A549 treated with AZD2906 at 1 μM for 4 hours (cell line): ENCODE measurements around the gene PCDHGB7. TPM values are rescaled to one million over a fixed set of nuclear protein-coding genes. Genes with fewer than 3 reads are reported as not detected.

ENCODE experiments used
- total RNA-seq: library from RNA; stranded (reverse); fragments of 200-300 nt; extraction: Qiagen RNA extraction; gene quantifications from 5 replicates; pipeline ENCODE4 v1.2.3, GENCODE V29; 2022

PCDHGB7 gene
- total RNA-seq, 1 experiment from 2014 or later, result 0.07 TPM

Other genes starting within 250 kb of the PCDHGB7 start
- gene PCDHB7, start 245.0 kb upstream of the PCDHGB7 start, total RNA-seq, result 0.01 to 0.03 TPM (median 0.02 TPM) in 3 of 5 replicates, not detected in the others
- 0.24 to 0.28 TPM (median 0.26 TPM) in 5 replicates for gene PCDHB8, start 239.9 kb upstream of the PCDHGB7 start, total RNA-seq
- 0.02 to 0.13 TPM (median 0.06 TPM) in 5 replicates for gene PCDHB16, start 235.3 kb upstream of the PCDHGB7 start, total RNA-seq
- 0.01 to 0.09 TPM (median 0.02 TPM) in 4 of 5 replicates, not detected in the other for gene PCDHB9, start 230.5 kb upstream of the PCDHGB7 start, total RNA-seq
- 0.02 to 0.06 TPM (median 0.03 TPM) in 3 of 5 replicates, not detected in the others for gene PCDHB10, start 225.3 kb upstream of the PCDHGB7 start, total RNA-seq
- 0.05 to 0.08 TPM (median 0.07 TPM) in 5 replicates for gene PCDHB11, start 218.1 kb upstream of the PCDHGB7 start, total RNA-seq
- 0.01 to 0.02 TPM in 2 of 5 replicates, not detected in the others for gene PCDHB12, start 209.0 kb upstream of the PCDHGB7 start, total RNA-seq
- gene PCDHB13, start 203.8 kb upstream of the PCDHGB7 start, total RNA-seq, result 0.03 to 0.08 TPM (median 0.06 TPM) in 5 replicates
- gene PCDHB14, start 194.3 kb upstream of the PCDHGB7 start, total RNA-seq, result 0.03 to 0.09 TPM (median 0.06 TPM) in 5 replicates
- 0.03 to 0.13 TPM (median 0.07 TPM) in 5 replicates for gene PCDHB15, start 172.3 kb upstream of the PCDHGB7 start, total RNA-seq
- not detected in 5 replicates for gene SLC25A2, start 113.6 kb upstream of the PCDHGB7 start, total RNA-seq
- gene TAF7, start 96.9 kb upstream of the PCDHGB7 start, total RNA-seq, result 59.3 to 79.3 TPM (median 67.9 TPM) in 5 replicates
- 0.23 to 0.32 TPM (median 0.27 TPM) in 5 replicates for gene PCDHGA1, start 87.2 kb upstream of the PCDHGB7 start, total RNA-seq
- 0.40 to 0.74 TPM (median 0.53 TPM) in 5 replicates for gene PCDHGA2, start 78.9 kb upstream of the PCDHGB7 start, total RNA-seq
- gene PCDHGA3, start 73.8 kb upstream of the PCDHGB7 start, total RNA-seq, result 0.02 to 0.03 TPM in 2 of 5 replicates, not detected in the others
- 1.4 to 1.9 TPM (median 1.7 TPM) in 5 replicates for gene PCDHGB1, start 67.6 kb upstream of the PCDHGB7 start, total RNA-seq
- 0.06 to 0.13 TPM (median 0.11 TPM) in 5 replicates for gene PCDHGA4, start 62.7 kb upstream of the PCDHGB7 start, total RNA-seq
- gene PCDHGB2, start 57.7 kb upstream of the PCDHGB7 start, total RNA-seq, result 0.05 to 0.08 TPM (median 0.07 TPM) in 5 replicates
- 0.13 to 0.17 TPM (median 0.16 TPM) in 5 replicates for gene PCDHGA5, start 53.5 kb upstream of the PCDHGB7 start, total RNA-seq
- gene PCDHGB3, start 47.4 kb upstream of the PCDHGB7 start, total RNA-seq, result 0.11 to 0.23 TPM (median 0.14 TPM) in 5 replicates
- 0.11 to 0.28 TPM (median 0.24 TPM) in 5 replicates for gene PCDHGA6, start 43.8 kb upstream of the PCDHGB7 start, total RNA-seq
- gene PCDHGA7, start 34.9 kb upstream of the PCDHGB7 start, total RNA-seq, result 0.71 to 1.2 TPM (median 0.76 TPM) in 5 replicates
- gene PCDHGB4, start 30.0 kb upstream of the PCDHGB7 start, total RNA-seq, result 0.81 to 1.0 TPM (median 0.92 TPM) in 5 replicates
- 0.02 to 0.03 TPM (median 0.02 TPM) in 4 of 5 replicates, not detected in the other for gene PCDHGA8, start 25.0 kb upstream of the PCDHGB7 start, total RNA-seq
- gene PCDHGB5, start 19.7 kb upstream of the PCDHGB7 start, total RNA-seq, result 1.9 to 2.5 TPM (median 2.2 TPM) in 5 replicates
- 0.03 to 0.05 TPM (median 0.05 TPM) in 5 replicates for gene PCDHGA9, start 14.9 kb upstream of the PCDHGB7 start, total RNA-seq
- 0.09 to 0.13 TPM (median 0.10 TPM) in 5 replicates for gene PCDHGB6, start 9.7 kb upstream of the PCDHGB7 start, total RNA-seq
- 0.02 to 0.03 TPM in 2 of 5 replicates, not detected in the others for gene PCDHGA10, start 4.7 kb upstream of the PCDHGB7 start, total RNA-seq
- not detected in 5 replicates for gene PCDHGA11, start 3.4 kb downstream of the PCDHGB7 start, total RNA-seq
- 0.01 TPM in 1 of 5 replicates, not detected in the others for gene PCDHGA12, start 12.8 kb downstream of the PCDHGB7 start, total RNA-seq
- gene PCDHGC3, start 58.3 kb downstream of the PCDHGB7 start, total RNA-seq, result 5.0 to 6.6 TPM (median 5.7 TPM) in 5 replicates
- 0.02 to 0.07 TPM in 2 of 5 replicates, not detected in the others for gene PCDHGC4, start 67.4 kb downstream of the PCDHGB7 start, total RNA-seq
- gene PCDHGC5, start 71.4 kb downstream of the PCDHGB7 start, total RNA-seq, result 0.02 to 0.03 TPM in 2 of 5 replicates, not detected in the others
- 87.8 to 96.8 TPM (median 93.1 TPM) in 5 replicates for gene DIAPH1, start 201.3 kb downstream of the PCDHGB7 start, total RNA-seq
- gene HDAC3, start 219.2 kb downstream of the PCDHGB7 start, total RNA-seq, result 44.8 to 50.8 TPM (median 47.2 TPM) in 5 replicates
- 4.0 to 5.2 TPM (median 4.6 TPM) in 5 replicates for gene RELL2, start 219.3 kb downstream of the PCDHGB7 start, total RNA-seq
- 6.8 to 10.3 TPM (median 9.6 TPM) in 5 replicates for gene FCHSD1, start 233.7 kb downstream of the PCDHGB7 start, total RNA-seq